ENCODE data around the gene CD6. TPM values are rescaled to one million over a fixed set of nuclear protein-coding genes. Genes with fewer than 3 reads are reported as not detected.

The CD6 gene
- polyA plus RNA-seq, 1 donor (not counting 4 experiments of a cell fraction or from before 2014, with no cell fraction given) = 0.03 TPM

GRCh38 chr11:60924906-60925853 lies 46.3 kb upstream of the CD6 start:
- H3K9ac ChIP-seq (ENCODE audit: control insufficient read depth, extremely low read depth, insufficient read depth, low read length) = peak overlapping the region; percentile 84

GRCh38 chr11:60925868-60926267 lies 45.6 kb upstream of the CD6 start:
- peak overlapping the region in 2 of 3 experiments; percentile 74 to 90 for H3K4me3 ChIP-seq (ENCODE audit: control insufficient read depth in 2 of 3, extremely low read depth in 1 of 3, insufficient read depth in 2 of 3, low read depth in 1 of 3, low read length in 3 of 3)
- FAIRE-seq = no peak
- no peaks in the 10 kb centered on the region for H3K79me2 ChIP-seq (ENCODE audit: control insufficient read depth, insufficient read depth, low read length)
- dilution Hi-C loops (cut with MboI; ENCODE audit: extremely low pct_ligation_motif_present, low sequenced_read_pairs) = no loop called here
- no peak overlapping the region for H2AFZ ChIP-seq (ENCODE audit: control insufficient read depth, low read length)
- peaks cover 7 to 32% of the 10 kb centered on the region in 2 experiments for H3K36me3 ChIP-seq (ENCODE audit: control insufficient read depth in 2 of 2, extremely low read depth in 1 of 2, insufficient read depth in 2 of 2, low read length in 2 of 2)
- H3K27me3 ChIP-seq (ENCODE audit: control insufficient read depth, extremely low read depth, insufficient read depth, low read length) = no peaks in the 10 kb centered on the region
- peak overlapping the region; percentile 75 for H3K27ac ChIP-seq (ENCODE audit: control insufficient read depth, insufficient read depth, low read length)
- H3K9ac ChIP-seq (ENCODE audit: control insufficient read depth, extremely low read depth, insufficient read depth, low read length) = peak overlapping the region; percentile 84
- H3K9me1 ChIP-seq (ENCODE audit: control insufficient read depth, extremely low read depth, insufficient read depth, low read length) = no peaks in the 10 kb centered on the region
- peaks cover 18% of the 10 kb centered on the region for H3K4me1 ChIP-seq (ENCODE audit: control insufficient read depth, extremely low read depth, insufficient read depth, low read length)
- H4K20me1 ChIP-seq (ENCODE audit: control insufficient read depth, extremely low read depth, insufficient read depth, low read length) = no peaks in the 10 kb centered on the region
- DNase-seq (ENCODE audit: low read depth, low spot score) = peak; percentile 66
- TF ChIP-seq EZH2 (IDR thresholded peaks at IDR 0.05; ENCODE audit: low read length) (no peak), CTCF (optimal IDR thresholded peaks at IDR 0.05 in 1 of 3, IDR thresholded peaks at IDR 0.05 in 1 of 3, conservative IDR thresholded peaks at IDR 0.05 in 1 of 3; ENCODE audit: extremely low read depth in 1 of 3, insufficient read depth in 2 of 3, low read length in 3 of 3) (peak in 2 of 3 experiments; percentile 12 to 46)
- H3K9me3 ChIP-seq (ENCODE audit: control insufficient read depth, low read depth, low read length) = no peaks in the 10 kb centered on the region
- peak overlapping the region; percentile 70 for H3K4me2 ChIP-seq (ENCODE audit: control insufficient read depth, extremely low read depth, insufficient read depth, low read depth, low read length)

More at GRCh38 chr11:60924906-60925853, 46.3 kb upstream of the CD6 start:
- DNase-seq (ENCODE audit: low read depth, low spot score) (no peak), FAIRE-seq (no peak)
- Histone ChIP-seq H4K20me1 (ENCODE audit: control insufficient read depth, extremely low read depth, insufficient read depth, low read length) (no peaks in the 10 kb centered on the region), H3K79me2 (ENCODE audit: control insufficient read depth, insufficient read depth, low read length) (peaks cover 3% of the 10 kb centered on the region), H2AFZ (ENCODE audit: control insufficient read depth, low read length) (peak overlapping the region; percentile 50), H3K4me2 (ENCODE audit: control insufficient read depth, extremely low read depth, insufficient read depth, low read depth, low read length) (peak overlapping the region; percentile 70), H3K36me3 (ENCODE audit: control insufficient read depth in 2 of 2, extremely low read depth in 1 of 2, insufficient read depth in 2 of 2, low read length in 2 of 2) (peaks cover 11 to 35% of the 10 kb centered on the region in 2 experiments), H3K4me1 (ENCODE audit: control insufficient read depth, extremely low read depth, insufficient read depth, low read length) (peaks cover 18% of the 10 kb centered on the region), H3K9me3 (ENCODE audit: control insufficient read depth, low read depth, low read length) (no peaks in the 10 kb centered on the region), H3K9me1 (ENCODE audit: control insufficient read depth, extremely low read depth, insufficient read depth, low read length) (no peaks in the 10 kb centered on the region), H3K27me3 (ENCODE audit: control insufficient read depth, extremely low read depth, insufficient read depth, low read length) (no peaks in the 10 kb centered on the region), H3K27ac (ENCODE audit: control insufficient read depth, insufficient read depth, low read length) (peak overlapping the region; percentile 75), H3K4me3 (ENCODE audit: control insufficient read depth in 2 of 3, extremely low read depth in 1 of 3, insufficient read depth in 2 of 3, low read depth in 1 of 3, low read length in 3 of 3) (peak overlapping the region; percentile 74 to 91 (median 90))
- dilution Hi-C loops (cut with MboI; ENCODE audit: extremely low pct_ligation_motif_present, low sequenced_read_pairs) = no loop called here
- no peak for TF ChIP-seq CTCF (optimal IDR thresholded peaks at IDR 0.05 in 1 of 3, IDR thresholded peaks at IDR 0.05 in 1 of 3, conservative IDR thresholded peaks at IDR 0.05 in 1 of 3; ENCODE audit: extremely low read depth in 1 of 3, insufficient read depth in 2 of 3, low read length in 3 of 3)
- TF ChIP-seq EZH2 (IDR thresholded peaks at IDR 0.05; ENCODE audit: low read length) = no peak

Data from keratinocyte (primary cell).